Stimulated activated CD8-positive, alpha-beta memory T cell treated with anti-CD3 and anti-CD28 coated beads, Interleukin-4, amount 100 ng/mL, for 1 hour (primary cell): Measurements from ENCODE around the gene RAB5B.
"Not testable (repeated sequence)": the region's sequence is repeated elsewhere in the genome, so short reads cannot be mapped to it uniquely, and the experiment has no call there.

ENCODE experiments used
- DNase-seq, 2 donors: peaks; one replicate each; pipeline ENCODE4 v3.0.0-alpha.2; 2020; ENCODE audit warnings: low read depth in 2 of 2, low spot score in 1 of 2

RAB5B gene

DNA sequence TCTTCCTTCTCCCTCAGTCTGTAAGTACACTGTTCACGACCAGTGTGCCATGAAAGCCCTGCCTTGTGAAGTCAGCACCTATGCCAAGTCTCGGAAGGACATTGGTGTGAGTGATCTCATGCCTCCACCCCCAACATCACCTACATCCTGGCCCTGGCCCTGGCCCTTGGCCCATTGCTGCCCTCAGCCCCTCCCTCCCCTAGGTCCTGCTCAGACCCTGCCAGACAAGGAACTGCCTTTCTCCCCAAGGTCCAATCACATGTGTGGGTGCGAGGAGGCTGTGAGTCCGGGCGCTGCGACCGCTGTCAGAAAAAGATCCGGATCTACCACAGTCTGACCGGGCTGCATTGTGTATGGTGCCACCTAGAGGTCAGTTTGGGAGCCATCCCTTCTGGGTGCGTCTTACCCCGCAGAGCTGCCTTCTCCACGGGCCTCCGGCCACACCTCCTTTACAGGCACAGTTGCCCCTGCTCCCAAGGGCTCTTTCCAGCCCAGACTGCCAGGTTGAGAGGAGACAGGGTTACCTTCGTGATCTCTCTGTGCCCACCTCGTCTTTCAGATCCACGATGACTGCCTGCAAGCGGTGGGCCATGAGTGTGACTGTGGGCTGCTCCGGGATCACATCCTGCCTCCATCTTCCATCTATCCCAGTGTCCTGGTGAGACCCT, 33.7 kb upstream of the RAB5B start:
- peak; percentile 65 to 71 for DNase-seq

DNA sequence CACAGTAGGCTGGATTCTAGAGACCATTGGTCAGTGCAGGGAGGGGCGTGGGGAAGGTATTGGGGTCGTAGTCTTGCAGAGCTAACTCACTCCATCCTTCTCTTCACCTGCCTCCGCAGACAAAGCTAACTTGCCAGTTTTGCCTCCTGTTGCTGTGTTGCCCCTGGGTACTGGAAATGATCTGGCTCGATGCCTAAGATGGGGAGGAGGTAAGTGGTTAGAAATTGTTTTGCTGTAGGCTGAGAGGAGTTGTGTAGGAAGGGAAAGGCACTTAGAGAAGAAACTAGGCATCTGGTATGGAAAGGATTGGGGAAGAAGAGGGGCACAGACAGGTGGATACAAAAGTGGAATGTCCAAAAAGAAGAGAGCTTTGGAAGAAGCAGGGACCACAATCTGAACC, 31.8 kb upstream of the RAB5B start:
- DNase-seq, result no peak

DNA sequence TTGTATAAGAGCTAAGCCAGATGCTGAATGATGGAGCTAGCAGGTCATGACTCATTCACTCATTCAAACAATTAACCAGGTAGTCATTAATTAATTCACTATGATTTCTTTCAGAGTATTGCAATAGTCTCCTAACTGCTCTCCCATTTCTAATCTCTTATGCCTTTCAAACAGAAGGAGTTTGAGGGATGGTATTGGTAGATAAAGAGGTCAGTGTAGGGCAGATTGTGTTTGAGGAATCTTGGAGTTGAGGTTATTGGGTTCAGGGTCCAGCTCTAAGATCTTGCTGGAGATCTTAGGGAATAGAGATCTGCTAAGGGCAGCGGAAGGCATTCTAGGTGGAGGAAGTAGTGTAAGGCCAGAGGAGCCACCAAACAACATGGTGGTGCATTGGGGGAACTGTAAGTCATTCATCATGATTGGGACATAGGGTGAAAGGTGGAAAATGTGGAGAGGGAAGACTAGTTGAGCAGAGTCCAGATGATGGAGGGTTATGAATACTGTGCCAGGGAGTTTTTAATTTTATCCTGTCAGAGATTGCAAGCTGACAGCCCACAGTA, 31.2 kb upstream of the RAB5B start:
- no peak for DNase-seq

DNA sequence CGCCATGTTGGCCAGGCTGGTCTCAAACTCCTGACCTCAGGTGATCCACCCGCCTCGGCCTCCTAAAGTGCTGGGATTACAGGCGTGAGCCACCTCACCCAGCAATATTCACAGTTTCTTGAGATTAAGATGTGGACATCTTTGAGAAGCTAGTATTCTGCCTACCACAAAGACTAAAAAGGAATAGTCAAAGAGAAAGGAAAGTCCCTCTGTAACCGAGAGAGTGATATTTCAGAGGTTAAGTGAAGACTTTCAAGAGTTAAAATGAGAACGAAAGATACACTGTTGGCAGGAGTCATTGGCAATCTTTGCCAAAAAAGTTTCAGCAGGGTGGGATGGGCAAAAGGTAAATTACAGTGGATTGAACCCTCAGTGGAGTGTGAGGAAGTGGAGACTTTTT, 27.3 kb upstream of the RAB5B start:
- no peak for DNase-seq

DNA sequence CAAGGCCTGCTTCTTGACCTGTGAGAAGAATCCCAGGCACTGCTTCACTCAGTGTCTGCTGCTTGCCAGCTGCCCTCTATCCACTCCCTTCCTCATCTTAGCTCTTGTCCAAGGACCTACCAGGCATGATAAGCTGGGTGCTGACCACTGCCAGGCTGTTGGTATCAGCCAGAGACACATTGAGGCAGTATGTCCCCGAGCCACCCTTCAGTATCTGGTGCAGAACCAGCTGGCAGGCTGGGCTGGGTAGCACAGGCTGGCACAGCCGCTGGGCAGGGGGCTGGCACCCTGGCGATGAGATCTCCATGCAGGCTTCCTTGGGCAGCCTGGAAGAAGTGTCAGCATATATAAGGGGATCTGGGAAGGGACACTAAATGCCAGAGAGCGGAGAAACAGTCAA, 18.5 kb upstream of the RAB5B start:
- DNase-seq, result no peak

DNA sequence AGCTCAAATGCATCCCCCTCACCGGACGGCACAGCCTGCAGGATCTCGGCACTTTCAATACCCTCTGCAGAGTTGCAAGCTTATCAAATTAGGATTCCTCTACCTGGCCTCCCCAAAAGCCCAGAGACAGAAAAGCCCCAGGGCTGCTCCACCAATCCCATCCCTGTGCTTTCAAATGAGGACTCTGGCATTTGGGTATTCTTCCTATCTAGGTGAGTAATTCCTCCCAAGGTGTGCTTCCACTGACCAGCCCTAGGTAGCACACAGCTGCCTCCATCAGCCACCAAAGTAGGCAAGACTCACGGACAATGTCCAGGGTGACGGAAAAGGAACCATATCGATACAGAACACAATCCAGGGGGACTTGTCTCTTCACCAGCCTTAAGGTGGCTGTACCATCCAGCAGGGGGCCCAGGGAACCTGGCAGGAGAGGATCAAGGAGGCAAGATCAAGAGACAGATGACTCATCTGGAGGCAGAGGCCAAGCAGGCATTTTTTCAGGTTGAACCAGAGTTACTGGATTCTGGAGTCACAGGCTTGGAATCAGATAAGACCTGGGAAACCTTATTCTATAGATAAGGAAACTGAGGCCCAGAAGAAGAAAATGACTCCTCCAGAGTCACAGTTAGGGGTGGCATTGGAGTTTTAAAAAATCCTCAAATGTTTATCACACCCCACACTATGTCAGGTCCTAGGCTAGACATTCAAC, 17.9 kb upstream of the RAB5B start:
- no peak for DNase-seq

DNA sequence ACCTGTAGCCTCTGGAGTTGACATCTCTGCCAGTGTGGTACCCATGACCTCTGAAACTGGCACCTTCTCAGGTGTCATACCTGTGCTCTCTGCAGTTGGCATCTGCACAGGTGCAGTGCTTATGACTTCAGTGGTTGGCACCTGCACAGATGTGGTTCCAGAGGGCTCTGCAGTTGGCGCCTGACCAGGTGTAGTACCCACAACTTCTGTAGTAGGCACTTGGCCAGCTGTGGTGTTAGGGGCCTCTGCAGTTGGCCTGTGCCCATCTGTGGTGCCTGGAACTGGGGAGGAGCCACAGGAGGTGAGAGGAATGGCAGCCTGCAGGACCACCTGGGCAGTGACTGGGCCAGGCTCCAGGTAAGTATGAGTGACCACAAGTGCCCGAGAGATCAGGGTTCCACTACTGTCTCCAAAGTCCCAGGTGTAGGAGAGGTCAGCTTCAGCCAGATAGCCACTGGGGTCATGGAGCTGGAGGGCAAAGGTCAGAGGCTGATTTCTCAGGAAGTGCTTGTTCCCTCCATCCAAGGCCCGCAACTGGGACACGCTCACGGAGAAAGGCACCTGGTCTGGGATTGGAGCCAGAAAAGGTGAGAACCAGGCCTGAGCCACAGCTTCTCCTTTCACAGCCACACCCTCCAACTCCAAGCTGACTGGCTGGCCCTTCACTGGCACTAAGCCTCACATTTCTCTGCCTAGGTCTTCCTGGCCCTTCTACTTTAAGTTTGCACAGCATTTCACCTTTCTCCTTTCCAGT, 16.6 kb upstream of the RAB5B start:
- no peak for DNase-seq

DNA sequence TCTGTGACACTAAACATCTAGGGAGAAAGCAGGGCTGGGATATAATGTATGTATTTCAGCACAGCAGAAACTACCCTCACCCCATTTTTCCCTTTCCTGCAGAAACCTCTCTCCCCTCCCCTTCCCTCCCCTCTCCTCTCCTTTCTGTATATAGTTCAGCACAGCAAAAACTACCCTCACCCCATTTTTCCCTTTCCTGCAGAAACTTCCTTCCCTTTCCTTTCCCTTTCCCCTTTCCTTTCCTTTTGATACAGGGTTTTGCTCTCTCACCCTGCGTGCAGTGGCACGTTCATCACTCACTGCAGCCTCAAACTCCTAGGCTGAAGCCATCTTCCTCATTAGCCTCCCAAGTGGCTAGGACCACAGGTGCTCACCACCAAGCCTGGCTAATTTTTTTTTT, 10.1 kb upstream of the RAB5B start:
- no peak for DNase-seq

DNA sequence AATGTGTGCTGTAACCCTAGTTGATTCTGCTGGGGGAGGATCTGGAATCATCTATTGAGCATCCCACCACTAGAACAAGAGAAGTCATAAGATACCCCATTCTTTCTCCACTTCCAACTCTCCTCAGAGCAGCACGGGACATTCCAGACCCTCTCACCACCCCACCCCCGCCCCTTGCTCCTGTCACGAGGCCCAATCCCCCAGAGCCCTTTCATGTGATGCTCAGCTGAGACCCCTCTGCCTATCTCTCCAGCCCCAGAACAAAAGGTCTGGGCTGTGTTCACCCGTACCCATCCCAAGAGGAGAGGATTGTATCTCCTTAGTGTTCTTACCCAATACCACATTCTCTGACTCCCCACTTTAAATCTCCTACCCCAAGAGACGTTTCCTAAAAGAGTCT, 8.6 kb upstream of the RAB5B start:
- DNase-seq, result no peak

DNA sequence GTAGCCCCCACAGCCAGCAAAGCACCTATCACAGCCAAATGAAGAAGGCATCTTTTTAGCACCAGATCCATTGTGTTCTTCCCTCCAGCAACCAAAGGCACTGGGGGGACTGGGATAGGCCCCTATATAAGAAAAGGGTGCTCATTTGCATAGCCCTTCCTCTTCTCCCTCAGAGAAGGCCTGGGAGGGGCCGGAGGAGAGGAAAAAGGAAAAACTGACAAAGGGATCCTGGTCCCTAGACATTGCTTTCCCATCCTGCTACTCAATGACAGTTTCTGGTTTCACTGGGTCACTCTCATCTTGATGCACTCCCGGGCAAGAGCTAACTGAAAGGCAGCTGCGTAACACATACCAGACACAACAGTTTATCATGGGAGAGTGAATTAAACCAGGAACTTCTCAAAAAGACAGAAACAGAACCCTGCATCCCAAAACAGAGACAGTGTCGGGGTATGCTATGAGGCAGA, 7.9 kb upstream of the RAB5B start, which contains the start of gene PMEL:
Gene PMEL, minus strand, starts transcription at position 102 of the 467 bp plus-strand sequence. Its CDS starts 31 bp downstream, at position 71.
- DNase-seq, result no peak

DNA sequence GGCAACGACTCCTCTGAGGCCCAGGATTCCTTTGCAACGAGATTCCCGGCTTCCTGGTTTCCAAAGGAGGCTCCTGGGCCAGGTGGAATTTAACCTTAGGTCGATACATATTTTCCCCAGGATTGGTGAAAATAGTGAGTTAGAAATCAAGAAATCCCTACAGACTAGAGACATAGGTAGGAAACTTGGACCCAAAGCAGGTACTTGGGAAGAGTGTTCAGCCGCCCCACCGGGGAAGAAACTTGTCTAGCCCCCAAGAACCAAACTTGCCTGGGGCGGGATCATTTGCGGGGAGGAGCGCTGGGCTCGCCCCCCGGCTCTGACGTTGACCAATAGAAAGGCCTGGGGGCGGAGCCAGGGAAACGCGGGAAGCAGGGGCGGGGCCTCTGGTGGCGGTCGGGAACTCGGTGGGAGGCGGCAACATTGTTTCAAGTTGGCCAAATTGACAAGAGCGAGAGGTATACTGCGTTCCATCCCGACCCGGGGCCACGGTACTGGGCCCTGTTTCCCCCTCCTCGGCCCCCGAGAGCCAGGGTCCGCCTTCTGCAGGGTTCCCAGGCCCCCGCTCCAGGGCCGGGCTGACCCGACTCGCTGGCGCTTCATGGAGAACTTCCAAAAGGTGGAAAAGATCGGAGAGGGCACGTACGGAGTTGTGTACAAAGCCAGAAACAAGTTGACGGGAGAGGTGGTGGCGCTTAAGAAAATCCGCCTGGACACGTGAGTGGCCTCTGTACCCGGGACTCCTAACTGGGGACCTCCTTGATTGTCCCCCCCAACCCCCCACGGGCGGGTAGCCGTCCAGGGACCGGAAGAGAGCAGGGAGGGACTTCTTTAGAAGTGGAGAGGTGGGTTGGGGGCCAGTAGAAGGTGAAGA, 7.2 kb upstream of the RAB5B start, which contains the start of gene CDK2:
Gene CDK2, plus strand, starts transcription at position 423 of the 874 bp plus-strand sequence. Its CDS starts 179 bp downstream, at position 602.
- peak; percentile 80 to 81 for DNase-seq

DNA sequence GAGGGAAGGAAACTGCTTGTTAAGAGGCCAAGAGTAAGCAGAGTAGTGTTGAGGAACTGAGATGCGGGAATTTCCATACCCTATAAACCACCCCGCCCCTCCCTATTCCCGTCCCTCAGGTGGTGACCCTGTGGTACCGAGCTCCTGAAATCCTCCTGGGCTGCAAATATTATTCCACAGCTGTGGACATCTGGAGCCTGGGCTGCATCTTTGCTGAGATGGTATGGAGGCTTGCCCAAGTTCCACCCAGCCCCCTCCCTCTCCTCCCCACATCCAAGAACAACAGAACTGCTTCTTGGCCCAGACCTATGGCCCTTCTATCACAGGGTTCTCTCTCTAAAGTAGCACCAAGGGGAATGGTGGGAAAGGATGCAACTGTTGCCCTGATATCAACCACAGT, 4.5 kb upstream of the RAB5B start:
- DNase-seq, result no peak

DNA sequence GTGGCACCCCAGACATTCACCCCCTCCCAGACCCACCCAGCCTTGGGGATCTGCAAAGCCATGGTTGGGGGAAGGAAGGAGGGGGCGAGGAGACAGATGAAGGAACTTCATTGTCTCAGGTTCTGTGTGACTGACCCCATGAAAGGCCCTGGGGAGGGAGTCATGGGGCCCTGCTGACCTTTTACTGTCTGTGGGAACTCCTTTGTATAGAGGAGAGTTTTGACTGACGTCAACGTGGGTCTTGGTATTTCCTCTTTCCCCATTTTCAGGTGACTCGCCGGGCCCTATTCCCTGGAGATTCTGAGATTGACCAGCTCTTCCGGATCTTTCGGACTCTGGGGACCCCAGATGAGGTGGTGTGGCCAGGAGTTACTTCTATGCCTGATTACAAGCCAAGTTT, 3.1 kb upstream of the RAB5B start:
- DNase-seq, result no peak

DNA sequence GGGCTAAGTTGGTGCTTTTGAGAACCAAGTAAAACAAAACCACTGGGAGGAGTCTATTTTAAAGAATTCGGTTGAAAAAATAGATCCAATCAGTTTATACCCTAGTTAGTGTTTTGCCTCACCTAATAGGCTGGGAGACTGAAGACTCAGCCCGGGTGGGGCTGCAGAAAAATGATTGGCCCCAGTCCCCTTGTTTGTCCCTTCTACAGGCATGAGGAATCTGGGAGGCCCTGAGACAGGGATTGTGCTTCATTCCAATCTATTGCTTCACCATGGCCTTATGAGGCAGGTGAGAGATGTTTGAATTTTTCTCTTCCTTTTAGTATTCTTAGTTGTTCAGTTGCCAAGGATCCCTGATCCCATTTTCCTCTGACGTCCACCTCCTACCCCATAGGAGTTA, 1.8 kb upstream of the RAB5B start:
- DNase-seq, result no peak

DNA sequence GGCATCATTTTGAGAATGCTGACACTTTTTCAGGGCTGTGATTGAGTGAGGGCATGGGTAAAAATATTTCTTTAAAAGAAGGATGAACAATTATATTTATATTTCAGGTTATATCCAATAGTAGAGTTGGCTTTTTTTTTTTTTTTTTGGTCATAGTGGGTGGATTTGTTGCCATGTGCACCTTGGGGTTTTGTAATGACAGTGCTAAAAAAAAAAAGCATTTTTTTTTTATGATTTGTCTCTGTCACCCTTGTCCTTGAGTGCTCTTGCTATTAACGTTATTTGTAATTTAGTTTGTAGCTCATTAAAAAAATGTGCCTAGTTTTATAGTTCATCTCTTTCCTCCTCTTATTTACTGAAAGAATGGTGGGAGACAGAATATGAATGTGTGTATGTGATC, 1.4 kb upstream of the RAB5B start:
- no peak for DNase-seq

DNA sequence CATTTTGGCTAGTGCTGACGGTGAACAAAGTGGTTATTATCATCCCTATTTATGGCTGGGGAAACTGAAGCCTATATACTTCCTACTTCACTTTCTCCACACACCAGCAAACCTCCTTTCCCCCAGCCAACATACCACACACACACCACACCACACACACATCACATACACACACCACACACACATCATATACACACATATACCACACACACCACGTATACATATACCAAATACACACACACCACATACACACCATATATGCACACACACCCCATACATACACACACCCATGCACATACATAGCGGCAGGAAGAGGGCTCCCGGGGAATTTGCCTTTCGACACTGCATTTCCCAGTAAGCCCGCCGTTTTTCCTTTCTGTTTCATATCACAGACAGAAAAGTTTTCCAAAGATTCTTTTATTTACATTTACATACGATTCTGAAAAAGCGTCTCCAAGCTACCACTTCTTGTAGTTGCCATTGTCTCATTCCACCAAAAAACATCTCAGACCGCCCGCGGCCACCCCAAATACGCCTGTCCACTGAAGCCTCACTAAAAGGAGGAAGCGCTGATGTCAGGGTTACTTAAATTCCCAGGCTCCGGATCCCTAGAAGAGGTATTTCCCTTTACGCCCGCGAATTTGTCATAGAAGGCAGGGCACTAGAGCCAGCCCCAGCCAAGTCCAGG, 823 bp upstream of the RAB5B start:
- DNase-seq, result no peak

DNA sequence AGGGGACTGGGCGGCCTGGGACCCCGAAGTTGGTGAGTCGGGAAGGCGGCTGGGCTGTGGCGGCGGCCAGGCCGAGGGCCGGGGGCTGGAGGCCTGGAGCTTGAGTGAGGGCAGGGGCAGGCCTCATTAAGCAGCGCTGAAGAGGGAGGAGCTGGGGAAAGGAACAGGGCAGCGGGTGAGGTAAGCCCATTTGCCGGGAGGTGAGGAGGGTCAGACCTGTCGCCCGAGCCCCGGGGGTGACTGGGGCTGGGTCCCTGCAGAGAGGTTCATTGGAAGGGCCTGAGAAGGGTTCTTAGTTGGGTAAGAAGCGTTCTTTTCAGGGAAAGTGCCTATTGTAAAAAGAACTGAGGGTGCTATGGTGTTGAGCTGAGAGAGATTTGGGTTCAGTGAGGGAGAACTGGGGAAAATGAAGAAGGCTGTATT, 441 bp downstream of the RAB5B start:
- DNase-seq, result no peak

DNA sequence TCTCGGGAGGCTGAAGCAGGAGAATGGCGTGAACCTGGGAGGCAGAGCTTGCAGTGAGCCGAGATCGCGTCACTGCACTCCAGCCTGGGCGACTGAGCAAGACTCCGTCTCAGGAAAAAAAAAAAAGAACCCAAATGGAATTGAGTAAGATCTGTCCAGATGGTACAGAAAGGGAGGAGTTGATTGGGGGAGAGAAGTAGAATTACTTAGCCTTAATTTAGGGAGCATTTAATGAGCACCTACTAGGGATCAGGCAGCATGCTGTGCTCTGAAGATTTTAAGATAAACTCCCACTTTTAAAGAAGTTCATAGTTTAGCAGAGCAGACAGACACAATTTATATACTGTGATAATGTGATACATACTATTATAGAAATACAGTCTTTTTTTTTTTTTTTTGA, 4.5 kb downstream of the RAB5B start:
- DNase-seq, result no peak

DNA sequence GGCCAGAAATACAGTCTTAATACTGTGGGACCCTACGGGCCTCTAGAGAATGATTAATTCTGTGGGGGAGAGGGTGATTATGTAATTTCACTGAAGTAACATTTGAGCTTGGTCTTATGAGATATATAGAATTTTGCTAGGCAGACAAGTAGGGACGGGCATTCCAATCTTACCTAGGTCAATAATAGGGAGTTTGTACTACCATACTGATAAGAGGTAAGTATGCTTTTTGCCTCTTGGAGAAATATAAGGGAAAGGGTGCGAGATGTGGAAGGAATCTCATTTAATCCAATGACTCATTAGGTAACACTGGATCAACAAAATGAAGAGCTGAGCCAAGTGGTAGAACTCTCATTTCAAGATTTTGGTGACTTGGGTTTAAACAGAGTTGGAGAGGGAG, 5.2 kb downstream of the RAB5B start:
- no peak for DNase-seq

DNA sequence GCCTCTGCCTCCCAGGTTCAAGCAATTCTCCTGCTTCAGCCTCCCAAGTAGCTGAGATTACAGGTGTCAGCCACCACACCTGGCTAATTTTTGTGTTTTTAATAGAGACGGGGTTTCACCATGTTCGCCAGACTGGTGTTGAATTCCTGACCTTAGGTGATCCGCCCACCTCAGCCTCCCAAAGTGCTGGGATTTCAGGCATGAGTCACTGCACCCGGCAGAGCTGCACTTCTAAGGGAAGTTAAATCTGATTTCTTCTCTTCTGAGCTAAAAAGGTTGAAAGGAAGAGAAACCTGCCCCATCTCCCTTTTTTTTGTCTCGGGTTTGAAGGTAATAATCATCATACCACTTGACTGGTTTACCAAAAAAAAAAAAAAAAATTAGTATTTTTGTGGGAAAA, 8.0 kb downstream of the RAB5B start:
- DNase-seq, result not testable (repeated sequence)
